ENCODE data around the gene KDM1B.

Gene KDM1B

GRCh38 chr6:18211338-18211737 lies 56.1 kb downstream of the KDM1B start:
- Histone ChIP-seq H3K9ac (ENCODE audit: low read depth, low read length, poor library complexity, severe bottlenecking) (no peak overlapping the region), H3K9me3 (ENCODE audit: insufficient read depth, low read depth, low read length) (no peaks in the 10 kb centered on the region), H4K20me1 (ENCODE audit: insufficient read depth, low read length, poor library complexity, severe bottlenecking) (no peaks in the 10 kb centered on the region), H3K27me3 (ENCODE audit: insufficient read depth, low read length, poor library complexity, severe bottlenecking) (no peaks in the 10 kb centered on the region), H3K79me2 (ENCODE audit: insufficient read depth, low read length) (no peaks in the 10 kb centered on the region), H3K9me2 (replicated peaks; ENCODE audit: low read depth, low read length) (no peaks in the 10 kb centered on the region), H2AFZ (ENCODE audit: low read length) (no peak overlapping the region), H3K36me3 (ENCODE audit: insufficient read depth, low read length) (no peaks in the 10 kb centered on the region; the same call in 1 of the 2 replicates), H3F3A (ENCODE audit: low read depth) (no peaks in the 10 kb centered on the region), H3K4me2 (ENCODE audit: low read depth, low read length, poor library complexity, severe bottlenecking) (no peak overlapping the region), H3K4me3 (ENCODE audit: low read length, poor library complexity, severe bottlenecking) (no peak overlapping the region), H3K4me1 (ENCODE audit: insufficient read depth, low read length, poor library complexity, severe bottlenecking) (no peaks in the 10 kb centered on the region)
- TF ChIP-seq CTCF (conservative IDR thresholded peaks at IDR 0.05; ENCODE audit: low read length) (no peak), EZH2phosphoT487 (IDR thresholded peaks at IDR 0.05; ENCODE audit: borderline replicate concordance) (no peak)

GRCh38 chr6:18212231-18212630 lies 57.0 kb downstream of the KDM1B start:
- Histone ChIP-seq H3K9me3 (ENCODE audit: insufficient read depth, low read depth, low read length) (no peaks in the 10 kb centered on the region), H3K36me3 (ENCODE audit: insufficient read depth, low read length) (no peaks in the 10 kb centered on the region; the same call in 1 of the 2 replicates), H3F3A (ENCODE audit: low read depth) (no peaks in the 10 kb centered on the region), H3K4me2 (ENCODE audit: low read depth, low read length, poor library complexity, severe bottlenecking) (no peak overlapping the region), H3K79me2 (ENCODE audit: insufficient read depth, low read length) (no peaks in the 10 kb centered on the region), H2AFZ (ENCODE audit: low read length) (no peak overlapping the region), H3K9ac (ENCODE audit: low read depth, low read length, poor library complexity, severe bottlenecking) (no peak overlapping the region), H4K20me1 (ENCODE audit: insufficient read depth, low read length, poor library complexity, severe bottlenecking) (no peaks in the 10 kb centered on the region), H3K27me3 (ENCODE audit: insufficient read depth, low read length, poor library complexity, severe bottlenecking) (no peaks in the 10 kb centered on the region), H3K9me2 (replicated peaks; ENCODE audit: low read depth, low read length) (no peaks in the 10 kb centered on the region), H3K4me1 (ENCODE audit: insufficient read depth, low read length, poor library complexity, severe bottlenecking) (no peaks in the 10 kb centered on the region), H3K4me3 (ENCODE audit: low read length, poor library complexity, severe bottlenecking) (no peak overlapping the region)
- TF ChIP-seq CTCF (conservative IDR thresholded peaks at IDR 0.05; ENCODE audit: low read length) = no peak

GRCh38 chr6:18213439-18213838 lies 58.2 kb downstream of the KDM1B start:
- TF ChIP-seq EZH2phosphoT487 (IDR thresholded peaks at IDR 0.05; ENCODE audit: borderline replicate concordance) = no peak
- TF ChIP-seq CTCF (conservative IDR thresholded peaks at IDR 0.05; ENCODE audit: low read length) = no peak
- Histone ChIP-seq H3F3A (ENCODE audit: low read depth) (no peaks in the 10 kb centered on the region), H3K4me3 (ENCODE audit: low read length, poor library complexity, severe bottlenecking) (no peak overlapping the region), H3K9me2 (replicated peaks; ENCODE audit: low read depth, low read length) (no peaks in the 10 kb centered on the region), H3K36me3 (ENCODE audit: insufficient read depth, low read length) (0 out of 2 replicates have a peak, but pooled peaks cover 2% of the 10 kb centered on the region), H3K9me3 (ENCODE audit: insufficient read depth, low read depth, low read length) (no peaks in the 10 kb centered on the region), H2AFZ (ENCODE audit: low read length) (no peak overlapping the region), H4K20me1 (ENCODE audit: insufficient read depth, low read length, poor library complexity, severe bottlenecking) (no peaks in the 10 kb centered on the region), H3K27me3 (ENCODE audit: insufficient read depth, low read length, poor library complexity, severe bottlenecking) (no peaks in the 10 kb centered on the region), H3K4me1 (ENCODE audit: insufficient read depth, low read length, poor library complexity, severe bottlenecking) (no peaks in the 10 kb centered on the region), H3K79me2 (ENCODE audit: insufficient read depth, low read length) (no peaks in the 10 kb centered on the region), H3K9ac (ENCODE audit: low read depth, low read length, poor library complexity, severe bottlenecking) (no peak overlapping the region), H3K4me2 (ENCODE audit: low read depth, low read length, poor library complexity, severe bottlenecking) (no peak overlapping the region)
